Iris pigment epithelial cell (primary cell): ENCODE measurements around the gene IPO5.
A peak's percentile ranks its signal among the peaks of the same experiment; 100 is the strongest.
"Not testable (repeated sequence)": the region's sequence is repeated elsewhere in the genome, so short reads cannot be mapped to it uniquely, and the experiment has no call there.

ENCODE experiments used
- DNase-seq: peaks from one replicate; pipeline ENCODE4 v3.0.0-alpha.2; 2011; ENCODE audit warnings: low read depth

The IPO5 gene

DNA sequence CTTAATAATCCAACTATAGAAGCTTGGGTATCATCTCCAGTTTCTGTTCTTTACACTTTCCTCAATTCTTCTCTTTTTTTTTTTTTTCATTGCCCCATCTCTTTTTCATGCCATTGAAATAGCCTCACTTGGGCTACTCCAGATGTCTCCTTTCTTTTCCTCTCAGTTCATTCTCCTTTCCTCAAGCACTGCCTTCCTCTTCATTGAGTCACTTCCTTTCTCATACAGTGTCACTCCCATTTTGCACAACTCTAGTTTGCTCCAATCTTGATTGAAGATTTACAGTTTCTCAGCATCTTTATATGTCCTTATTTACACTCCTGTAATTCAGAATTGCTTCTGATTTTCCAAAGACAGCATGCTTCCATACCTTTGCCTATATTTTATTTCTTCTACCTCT is 61.3 kb downstream of the IPO5 start:
- DNase-seq: peak; percentile 91

DNA sequence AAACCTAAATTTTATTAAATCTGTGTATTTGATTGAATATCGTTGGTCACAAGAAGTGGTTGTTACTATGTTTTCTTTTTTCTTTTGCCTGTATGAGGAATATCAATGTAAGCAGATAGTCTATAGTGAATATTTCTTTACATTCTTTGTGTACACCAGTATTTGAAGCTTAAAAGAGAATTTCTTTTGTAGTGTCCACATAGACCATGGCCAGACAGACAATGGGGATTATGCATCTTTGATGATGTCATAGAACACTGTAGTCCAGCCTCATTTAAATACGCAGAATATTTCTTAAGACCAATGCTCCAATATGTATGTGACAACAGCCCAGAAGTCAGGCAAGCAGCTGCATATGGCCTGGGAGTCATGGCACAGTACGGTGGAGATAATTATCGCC is 64.8 kb downstream of the IPO5 start:
- no peak for DNase-seq

DNA sequence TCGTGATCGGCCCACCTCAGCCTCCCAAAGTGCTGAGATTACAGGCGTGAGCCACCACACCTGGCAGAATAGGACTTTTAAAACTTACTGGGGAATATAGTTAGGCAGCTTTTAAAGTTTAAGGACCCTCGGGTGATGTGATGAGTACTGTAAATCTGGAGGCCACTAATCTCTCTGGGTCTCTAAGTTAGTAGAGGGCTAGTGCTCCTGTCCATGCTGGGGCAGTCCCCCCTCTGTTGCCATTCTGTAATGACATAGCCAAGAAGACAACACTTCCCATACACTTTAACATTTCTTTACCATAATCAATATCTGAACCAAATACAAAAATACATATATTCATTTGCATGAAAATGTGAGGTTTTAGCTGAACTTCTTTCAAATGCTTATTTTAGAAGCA is 65.7 kb downstream of the IPO5 start:
- no peak for DNase-seq

DNA sequence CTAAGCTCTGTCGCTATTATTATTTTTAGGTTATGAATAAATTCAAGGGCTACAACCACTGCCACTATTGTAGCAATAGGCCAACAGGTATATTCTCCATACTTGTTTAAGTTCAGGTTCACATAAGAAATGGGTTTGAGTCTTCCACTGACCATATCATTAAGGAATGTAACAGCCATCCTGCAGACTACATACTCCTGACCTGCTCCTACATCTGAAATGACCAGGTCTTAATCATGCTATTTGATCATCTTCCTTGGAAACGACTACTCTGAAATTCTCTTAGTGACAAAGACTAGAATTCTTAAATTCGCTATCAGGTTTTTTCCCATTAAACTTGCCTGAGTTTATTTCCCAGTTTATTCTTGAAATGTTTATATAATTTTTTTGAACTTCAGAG is 66.8 kb downstream of the IPO5 start:
- peak; percentile 26 for DNase-seq

DNA sequence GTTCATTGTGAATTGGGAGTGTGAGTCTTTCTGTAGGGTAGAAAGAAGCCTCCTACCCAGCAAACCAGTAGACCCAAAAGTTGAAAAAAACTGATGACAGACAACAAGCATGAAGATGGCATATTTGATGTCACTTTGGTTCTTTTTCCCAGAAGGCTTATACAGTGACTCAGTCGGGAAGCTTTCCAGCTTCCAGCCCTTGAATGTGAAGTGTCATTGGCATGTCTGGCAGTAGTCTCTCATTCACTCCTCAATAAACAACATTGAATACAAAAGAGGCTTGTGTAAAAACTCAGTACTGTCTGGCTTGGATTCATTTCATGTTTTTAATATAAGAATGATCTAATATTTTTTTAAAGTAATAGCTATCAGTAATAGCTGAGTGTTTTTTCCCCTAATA is 68.7 kb downstream of the IPO5 start:
- DNase-seq: peak; percentile 85

DNA sequence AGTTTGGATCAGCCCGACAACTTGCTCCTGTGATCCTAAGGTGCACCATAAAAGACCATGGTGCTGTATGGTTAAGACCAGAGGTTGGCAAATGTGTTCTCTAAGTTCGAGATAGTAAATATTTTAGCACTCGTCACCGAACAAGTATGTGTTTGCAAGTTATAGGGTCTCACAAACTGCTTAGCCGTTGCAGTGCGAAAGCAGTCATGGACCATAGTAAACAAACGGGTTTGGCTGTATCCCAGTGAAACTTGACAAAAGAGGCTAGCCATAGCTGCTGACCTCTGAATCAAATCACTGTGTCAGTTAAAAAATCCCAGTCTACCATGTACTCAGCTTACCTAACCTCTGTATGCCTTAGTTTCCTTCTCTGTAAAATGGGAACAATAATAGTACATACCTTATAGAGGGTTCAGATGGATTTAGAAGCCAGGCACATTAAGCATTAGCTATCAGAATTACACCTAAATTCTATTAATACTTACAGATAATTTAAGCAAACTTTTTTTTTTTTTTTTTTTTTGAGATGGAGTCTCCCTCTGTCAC is 72.1 kb downstream of the IPO5 start:
- no peak for DNase-seq

DNA sequence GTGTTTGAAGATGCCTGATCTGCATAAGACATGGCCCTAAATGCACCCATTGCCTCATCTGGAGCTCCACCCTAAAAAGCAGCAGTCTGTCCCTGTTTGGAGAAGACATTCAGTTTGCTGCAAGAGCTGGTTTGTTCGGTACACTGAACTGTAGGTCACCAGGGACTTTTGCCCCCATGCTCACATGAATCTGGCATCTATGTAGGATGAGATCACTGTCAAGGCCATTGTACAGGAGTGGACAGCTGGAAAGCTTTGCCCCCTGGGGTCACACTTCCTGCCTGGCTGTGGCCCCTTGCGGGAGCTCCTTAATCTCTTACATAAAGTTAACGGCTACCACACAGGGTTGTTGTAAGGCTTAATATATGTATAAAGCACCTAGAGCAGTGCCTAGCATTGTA is 73.0 kb downstream of the IPO5 start:
- DNase-seq: peak; percentile 21

DNA sequence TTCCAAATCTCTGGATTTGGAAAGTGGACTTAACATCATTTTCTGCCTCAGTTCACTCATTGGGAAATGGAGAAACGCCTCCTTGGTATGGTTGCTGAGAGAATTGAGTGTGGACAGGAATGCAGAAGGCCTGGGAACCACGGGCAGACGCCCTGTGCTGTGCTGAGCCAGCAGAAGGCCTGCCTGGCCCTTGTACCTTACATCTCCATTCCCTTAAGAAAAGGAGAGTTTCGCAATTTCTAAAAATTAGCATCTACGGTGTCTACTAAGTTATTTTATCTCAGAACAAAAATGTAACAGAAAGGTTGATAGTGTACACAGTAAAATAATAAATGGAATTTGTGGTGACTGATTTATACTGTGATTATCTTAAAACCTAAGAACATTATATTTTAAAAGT is 78.7 kb downstream of the IPO5 start:
- DNase-seq: no peak

DNA sequence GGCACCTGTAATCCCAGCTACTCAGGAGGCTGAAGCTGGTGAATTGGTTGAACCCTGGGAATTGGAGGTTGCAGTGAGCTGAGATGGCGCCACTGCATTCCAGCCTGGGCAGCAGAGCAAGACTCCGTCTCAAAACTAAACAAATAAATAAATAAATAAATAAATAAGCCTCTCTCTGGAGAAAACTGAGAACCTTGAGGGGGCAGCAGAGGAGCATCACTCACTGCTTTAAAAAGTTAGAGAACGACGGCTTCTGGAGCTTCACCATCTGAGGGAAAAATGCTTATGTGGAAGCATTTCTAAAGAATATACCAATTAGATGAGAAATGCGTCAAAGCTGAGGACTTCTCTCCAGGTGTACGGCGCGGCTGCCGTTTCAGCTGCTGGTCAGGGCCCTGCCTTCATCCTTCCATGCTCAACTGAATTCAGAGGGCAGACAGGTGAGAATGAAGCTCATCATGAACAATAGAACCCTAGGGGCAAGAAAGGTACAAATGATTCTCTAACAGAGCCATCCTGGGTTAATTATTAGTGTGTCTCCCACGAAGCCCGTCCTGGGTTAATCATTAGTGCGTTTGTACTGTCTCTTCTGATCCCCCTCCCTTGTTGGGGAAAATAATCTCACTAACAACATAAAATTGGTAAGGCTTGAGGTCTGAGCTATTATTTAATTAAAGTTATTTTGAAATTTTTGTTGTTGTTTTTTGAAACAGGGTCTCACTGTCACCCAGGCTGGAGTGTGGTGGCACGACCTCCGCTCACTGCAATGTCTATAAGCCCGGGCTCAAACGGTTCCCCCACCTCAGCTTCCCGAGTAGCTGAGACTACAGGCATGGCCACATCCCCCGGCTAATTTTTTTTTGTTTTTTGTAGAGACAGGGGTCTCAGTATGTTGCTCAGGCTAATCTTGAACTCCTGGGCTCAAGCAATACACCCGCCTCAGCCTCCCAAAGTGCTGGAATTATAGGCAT is 80.1 kb downstream of the IPO5 start:
- DNase-seq: peak; percentile 64

DNA sequence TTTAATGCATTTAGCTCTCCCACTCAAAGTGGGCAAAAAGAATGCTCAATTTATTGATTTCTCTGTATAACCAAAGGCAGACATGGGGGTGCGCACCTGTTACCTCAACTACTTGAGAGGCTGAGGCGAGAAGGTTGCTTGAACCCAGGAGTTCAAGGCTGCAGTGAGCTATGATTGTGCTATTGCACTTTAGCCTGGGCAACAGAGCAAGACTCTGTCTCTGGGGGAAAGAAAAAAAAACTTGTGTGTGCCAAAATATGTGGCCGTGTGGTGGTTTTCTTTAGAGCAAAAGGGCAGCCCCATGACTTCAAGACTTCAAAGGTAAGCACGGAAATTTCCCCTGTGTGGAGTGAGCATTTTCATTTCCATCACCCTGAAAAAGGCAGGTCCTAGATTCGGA is 81.9 kb downstream of the IPO5 start:
- DNase-seq: no peak

DNA sequence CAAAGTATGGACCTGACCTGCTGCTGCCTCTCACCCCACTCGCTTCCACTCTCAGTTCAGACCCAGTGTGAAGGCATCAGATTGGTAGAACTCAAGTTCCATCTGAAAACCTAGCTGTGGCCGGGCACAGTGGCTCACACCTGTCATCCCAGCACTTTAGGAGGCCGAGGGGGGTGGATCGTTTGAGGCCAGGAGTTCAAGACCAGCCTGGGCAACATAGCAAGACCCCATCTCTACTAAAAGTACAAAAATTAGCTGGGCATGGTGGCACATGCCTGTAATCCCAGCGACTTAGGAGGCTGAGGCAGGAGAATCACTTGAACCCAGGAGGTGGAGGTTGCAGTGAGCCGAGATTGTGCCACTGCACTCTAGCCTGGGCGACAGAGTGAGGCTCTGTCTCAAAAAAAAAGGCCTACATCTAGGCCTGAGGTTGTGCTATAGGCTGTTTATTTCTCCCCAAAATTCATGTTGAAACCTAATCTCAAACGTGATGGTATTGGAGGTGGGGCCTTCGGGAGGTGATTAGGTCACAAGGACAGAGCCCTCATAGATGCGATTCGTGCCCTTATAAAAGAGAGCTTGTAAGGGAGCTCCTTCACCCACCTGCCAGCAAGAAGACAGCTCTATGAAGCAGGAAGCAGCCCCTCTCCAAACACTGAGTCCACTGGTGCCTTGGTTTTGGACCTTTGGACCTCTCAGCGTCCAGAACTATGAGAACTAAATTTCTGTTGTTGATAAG is 83.3 kb downstream of the IPO5 start:
- DNase-seq: not testable (repeated sequence)

DNA sequence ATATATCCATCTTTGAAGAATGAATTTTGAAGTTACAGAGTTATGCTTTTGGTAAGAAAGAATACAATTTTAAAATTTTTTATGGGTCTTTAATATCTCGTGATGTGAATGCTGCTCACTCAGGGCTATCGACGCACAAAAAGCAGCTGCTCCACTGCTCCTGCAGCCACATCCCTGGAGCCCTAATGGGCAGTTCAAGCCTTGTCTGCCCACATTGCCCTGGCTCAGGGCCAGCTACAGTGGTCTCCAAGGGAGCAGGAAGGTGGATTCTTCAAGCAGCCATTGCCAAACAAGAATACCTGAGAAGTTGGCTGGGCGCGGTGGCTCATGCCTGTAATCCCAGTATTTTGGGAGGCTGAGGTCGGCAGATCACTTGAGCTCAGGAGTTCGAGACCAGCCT is 85.8 kb downstream of the IPO5 start:
- no peak for DNase-seq

DNA sequence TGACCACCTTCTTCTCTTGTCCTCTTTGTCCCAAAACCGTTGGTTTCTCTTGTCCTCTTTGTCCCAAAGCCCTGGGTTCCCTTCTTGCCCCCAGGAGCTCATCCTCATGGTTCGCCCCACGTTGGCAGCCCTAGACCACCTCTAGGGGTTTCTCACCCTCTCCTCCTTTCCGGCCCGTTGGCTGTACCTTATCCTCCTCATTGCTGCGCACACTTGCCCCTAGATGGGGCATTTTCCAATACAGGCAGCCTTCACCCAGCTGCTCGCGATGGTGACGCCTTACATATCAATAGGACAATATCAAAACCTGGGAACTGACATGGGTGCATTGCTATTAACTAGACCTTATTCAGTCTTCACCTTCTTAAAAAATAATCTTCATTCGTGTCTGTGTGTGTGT is 86.5 kb downstream of the IPO5 start:
- no peak for DNase-seq

DNA sequence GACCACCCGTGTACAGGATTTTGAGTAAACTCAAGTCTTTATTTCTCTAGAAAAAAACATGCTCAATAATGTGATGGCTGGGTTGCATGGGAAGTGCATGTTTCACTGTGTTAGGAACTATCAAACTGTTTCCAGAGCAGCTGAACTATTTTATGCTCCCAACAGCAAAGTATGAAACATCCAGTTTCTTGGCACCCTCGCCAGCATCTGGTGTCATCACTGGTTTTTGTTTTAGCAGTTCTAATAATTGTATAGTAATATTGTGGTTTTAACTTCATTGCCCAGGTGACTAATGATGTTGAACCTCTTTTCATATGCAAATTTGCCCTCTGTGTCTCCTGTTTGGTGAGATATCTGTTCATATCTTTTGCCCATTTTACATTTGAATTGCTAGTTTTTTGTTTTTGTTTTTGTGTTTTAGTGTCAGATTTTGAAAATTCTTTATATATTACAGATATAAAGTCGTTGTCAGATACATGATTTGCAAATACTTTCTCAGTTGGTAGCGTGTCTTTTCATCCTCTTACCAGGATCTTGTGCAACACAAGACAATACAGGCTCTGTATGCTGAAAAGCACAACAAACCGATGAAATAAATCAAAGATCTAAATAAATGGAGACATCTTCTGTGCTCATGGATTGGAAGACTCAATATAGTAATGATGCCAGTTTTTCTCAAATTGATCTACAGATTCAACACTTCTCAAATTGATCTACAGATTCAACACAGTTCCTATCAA is 87.8 kb downstream of the IPO5 start:
- DNase-seq: no peak

DNA sequence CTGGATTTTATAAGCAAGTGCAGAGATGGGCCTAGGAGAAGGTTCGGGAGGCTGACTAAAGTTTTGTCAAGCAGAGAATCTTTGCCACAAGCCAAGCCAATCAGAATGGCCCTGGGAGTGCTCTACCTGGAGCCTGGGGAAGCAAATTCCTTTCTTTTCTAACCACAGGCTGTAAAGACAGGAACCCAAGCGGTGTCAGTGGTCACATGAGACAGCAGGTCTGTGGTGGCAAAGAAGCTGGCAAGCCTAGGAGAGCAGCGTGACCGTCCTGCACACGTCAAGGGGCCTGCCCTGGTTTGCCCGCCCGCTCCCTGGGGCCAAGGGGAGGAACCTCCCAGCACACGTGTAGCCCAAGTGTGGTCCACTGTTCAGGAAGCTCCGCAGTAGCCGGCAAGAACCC is 90.8 kb downstream of the IPO5 start:
- DNase-seq: no peak

DNA sequence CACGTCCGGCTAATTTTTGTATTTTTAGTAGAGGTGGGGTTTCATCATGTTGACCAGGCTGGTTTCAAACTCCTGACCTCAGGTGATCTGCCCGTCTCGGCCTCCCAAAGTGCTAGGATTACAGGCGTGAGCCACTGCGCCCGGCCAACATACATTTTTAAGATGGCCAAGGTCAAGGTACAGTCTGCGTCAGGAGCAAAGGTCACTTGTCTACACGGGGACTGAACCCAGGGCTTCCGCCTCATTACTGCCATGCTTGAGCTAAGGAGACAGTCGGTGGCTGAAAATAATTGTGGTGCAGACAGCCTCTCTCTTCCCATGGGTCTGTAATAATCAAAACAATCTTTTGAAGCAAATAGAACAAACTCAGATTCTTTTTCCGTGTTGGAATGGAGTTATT is 94.3 kb downstream of the IPO5 start:
- DNase-seq: not testable (repeated sequence)

DNA sequence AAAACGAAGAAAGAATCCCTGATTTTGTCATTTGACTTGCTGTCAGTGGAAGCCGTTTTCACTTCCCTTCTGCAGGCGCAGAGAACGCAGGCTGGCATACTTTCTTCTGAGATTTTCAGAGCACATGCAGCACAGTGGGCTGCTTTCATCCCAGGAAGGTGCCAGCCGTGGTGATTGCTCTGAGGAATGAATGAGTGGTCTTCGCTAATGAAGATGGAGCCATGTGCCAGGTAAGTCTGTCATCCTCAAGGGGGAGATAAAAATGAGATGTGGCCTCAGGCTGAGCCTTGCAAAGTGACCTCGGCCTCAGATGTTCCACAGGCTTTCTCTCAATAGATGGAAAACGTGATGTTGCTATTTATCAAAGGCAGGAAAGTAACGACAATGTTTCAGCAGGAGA is 94.8 kb downstream of the IPO5 start:
- no peak for DNase-seq

DNA sequence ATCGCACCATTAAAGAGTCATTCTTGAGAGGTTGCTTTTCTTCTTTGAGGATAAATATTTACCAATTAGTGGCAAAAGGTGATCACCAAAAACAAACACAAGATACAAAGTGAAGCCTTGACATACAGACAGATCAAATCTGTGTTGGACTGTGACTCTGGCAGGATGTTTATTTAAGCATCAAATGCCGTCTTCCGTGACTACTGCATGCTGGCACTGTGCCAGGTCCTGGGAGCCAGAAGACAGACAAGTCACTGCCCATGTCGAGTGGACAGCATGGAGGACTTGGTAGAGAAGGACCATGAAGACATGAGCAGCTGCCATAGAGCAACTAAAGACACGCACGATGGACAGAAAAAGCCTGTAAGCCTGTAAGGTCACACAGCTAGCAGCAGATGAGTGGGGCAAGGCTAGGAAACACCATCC is 96.6 kb downstream of the IPO5 start:
- peak; percentile 31 for DNase-seq

DNA sequence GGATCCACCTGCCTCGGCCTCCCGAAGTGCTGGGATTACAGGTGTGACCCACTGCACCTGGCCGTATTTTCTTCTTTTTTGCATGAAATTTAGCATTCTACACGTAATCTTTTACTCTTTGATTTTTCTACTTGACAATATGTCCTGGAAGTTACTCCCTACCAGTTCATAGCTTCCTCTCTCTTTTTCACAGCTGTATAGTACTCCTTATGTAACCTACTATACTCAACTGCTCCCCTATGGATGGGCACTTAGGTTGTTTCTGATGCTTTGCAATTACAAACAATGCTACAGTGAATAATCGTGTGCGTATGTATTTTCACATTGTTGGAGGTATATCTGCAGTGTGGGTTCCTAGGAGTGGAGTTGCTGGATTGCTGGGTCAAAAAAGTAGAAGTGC is 98.9 kb downstream of the IPO5 start:
- no peak for DNase-seq

DNA sequence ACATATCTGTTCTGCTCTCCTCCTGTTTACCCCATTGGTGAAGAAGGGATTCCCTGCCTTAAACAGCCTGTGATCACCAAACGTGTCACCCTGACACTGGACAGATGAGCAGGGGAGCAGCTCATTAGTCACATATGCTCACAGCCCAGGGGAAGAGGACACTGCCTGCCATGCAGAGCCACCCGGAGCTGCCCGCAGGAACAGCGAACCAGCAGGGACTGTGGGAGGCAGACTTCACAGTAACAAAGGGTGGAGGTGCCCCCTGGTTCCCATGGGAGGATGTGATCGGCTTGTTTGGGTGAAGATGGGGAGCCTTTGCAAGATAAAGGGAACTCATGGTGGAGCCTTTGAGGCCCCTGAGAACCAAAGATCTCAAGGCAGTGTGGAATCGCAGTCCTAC is 100.8 kb downstream of the IPO5 start:
- DNase-seq: no peak

DNA sequence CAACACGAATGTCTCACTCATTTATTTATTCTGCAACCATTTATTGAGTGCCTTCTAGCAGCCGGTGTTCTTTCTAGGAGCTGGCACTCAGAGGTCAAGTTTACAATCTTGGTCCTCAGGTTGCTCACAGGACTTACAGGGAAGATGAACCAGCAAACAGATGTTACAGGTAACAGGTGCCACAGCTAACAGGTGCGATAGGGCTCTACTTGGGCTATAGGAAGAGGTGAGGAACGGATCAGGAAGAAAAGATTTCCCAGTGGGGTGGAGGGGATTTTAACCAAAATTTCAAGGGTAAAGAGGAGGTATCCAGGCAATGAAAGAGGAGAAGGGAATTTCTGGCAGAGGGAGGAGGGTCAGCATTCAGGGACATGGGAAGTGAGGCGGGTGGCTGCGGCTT is 102.1 kb downstream of the IPO5 start:
- DNase-seq: no peak

DNA sequence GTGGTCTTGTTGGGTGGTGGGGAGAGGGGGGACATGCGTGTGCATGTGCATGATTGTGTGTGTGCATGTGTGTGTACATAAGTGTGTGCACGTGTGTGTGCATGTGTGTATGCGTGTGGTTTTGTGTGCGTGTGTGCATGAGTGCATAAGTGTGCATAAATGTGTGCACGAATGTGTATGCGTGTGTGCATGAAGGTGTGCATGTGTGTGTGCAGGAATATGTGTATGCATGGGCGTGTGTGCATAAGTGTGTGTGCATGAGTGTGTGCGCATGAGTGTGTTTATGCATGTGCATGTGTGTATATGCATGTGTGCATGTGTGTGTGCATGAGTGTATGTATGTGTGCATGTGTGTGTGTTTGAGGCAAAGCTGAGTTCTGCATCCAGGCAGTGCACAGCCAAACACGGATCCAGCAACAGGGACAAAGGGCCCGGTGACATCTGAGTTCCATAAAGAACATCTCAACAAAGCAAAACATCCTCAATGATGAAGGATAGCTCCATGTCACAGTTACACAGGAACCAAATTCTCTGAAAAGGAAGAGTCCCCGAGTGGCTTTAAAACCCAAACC is 103.5 kb downstream of the IPO5 start:
- no peak for DNase-seq
